ENCODE data around the gene OR8H3.
"Not testable (repeated sequence)": the region's sequence is repeated elsewhere in the genome, so short reads cannot be mapped to it uniquely, and the experiment has no call there.

The OR8H3 gene

DNA sequence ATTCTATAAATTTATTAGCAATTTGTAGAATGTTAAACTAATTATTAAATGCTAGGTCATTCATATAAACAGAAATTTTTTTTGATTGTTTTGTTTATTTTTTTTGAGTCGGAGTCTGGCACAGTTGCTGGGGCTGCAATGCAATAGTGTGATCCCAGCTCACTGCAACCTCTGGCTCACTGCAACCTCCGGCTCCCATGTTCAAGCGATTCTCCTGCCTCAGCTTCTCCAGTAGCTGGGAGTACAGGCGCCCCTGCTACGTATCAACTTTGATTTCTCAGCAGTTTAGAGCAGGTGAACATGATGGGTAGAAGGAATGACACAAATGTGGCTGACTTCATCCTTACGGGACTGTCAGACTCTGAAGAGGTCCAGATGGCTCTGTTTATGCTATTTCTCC is at the start of gene OR8H3:
Gene OR8H3, plus strand, starts transcription at position 301 of the 400 bp plus-strand sequence. Its CDS starts 0 bp downstream, at position 301.
- Histone ChIP-seq H3K4me1 (ENCODE audit: control insufficient read depth, insufficient read depth, low read length) (no peaks in the 10 kb centered on the region), H3K27ac (ENCODE audit: low read depth, low read length) (no peak within 1 kb of the TSS), H3K27me3 (ENCODE audit: control insufficient read depth, insufficient read depth, low read length) (no peaks in the 10 kb centered on the region), H3K36me3 (ENCODE audit: control insufficient read depth, insufficient read depth, low read length) (no peaks in the 10 kb centered on the region), H3K4me3 (ENCODE audit: low read depth, low read length) (no peak within 1 kb of the TSS), H3K9ac (ENCODE audit: low read length) (no peak within 1 kb of the TSS), H3K9me3 (ENCODE audit: control insufficient read depth, insufficient read depth, low read depth, low read length) (no peaks in the 10 kb centered on the region)

- H3K4me1 ChIP-seq (ENCODE audit: control insufficient read depth, insufficient read depth, low read length) = no peaks in the 10 kb centered on the region
- H3K27me3 ChIP-seq (ENCODE audit: control insufficient read depth, insufficient read depth, low read length) = no peaks in the 10 kb centered on the region
- no peaks in the 10 kb centered on the region for H3K36me3 ChIP-seq (ENCODE audit: control insufficient read depth, insufficient read depth, low read length)
These were observed 32.5 kb upstream of the OR8H3 start for GRCh38 chr11:56089697-56090096.

GRCh38 chr11:56093008-56093407 is 29.2 kb upstream of the OR8H3 start, which contains the start of gene OR8I2:
Gene OR8I2 (plus strand): TSS chr11:56093308. CDS start chr11:56093308, 0 bp downstream.
- Histone ChIP-seq H3K27ac (ENCODE audit: low read depth, low read length) (no peak within 1 kb of the TSS), H3K9me3 (ENCODE audit: control insufficient read depth, insufficient read depth, low read depth, low read length) (no peaks in the 10 kb centered on the region), H3K4me1 (ENCODE audit: control insufficient read depth, insufficient read depth, low read length) (no peaks in the 10 kb centered on the region), H3K4me3 (ENCODE audit: low read depth, low read length) (no peak within 1 kb of the TSS), H3K27me3 (ENCODE audit: control insufficient read depth, insufficient read depth, low read length) (no peaks in the 10 kb centered on the region), H3K36me3 (ENCODE audit: control insufficient read depth, insufficient read depth, low read length) (no peaks in the 10 kb centered on the region), H3K9ac (ENCODE audit: low read length) (no peak within 1 kb of the TSS)

More at GRCh38 chr11:56089697-56090096, 32.5 kb upstream of the OR8H3 start:
- Histone ChIP-seq H3K9ac (ENCODE audit: low read length) (no peak overlapping the region), H3K9me3 (ENCODE audit: control insufficient read depth, insufficient read depth, low read depth, low read length) (no peaks in the 10 kb centered on the region), H3K4me3 (ENCODE audit: low read depth, low read length) (no peak overlapping the region), H3K27ac (ENCODE audit: low read depth, low read length) (no peak overlapping the region)

DNA sequence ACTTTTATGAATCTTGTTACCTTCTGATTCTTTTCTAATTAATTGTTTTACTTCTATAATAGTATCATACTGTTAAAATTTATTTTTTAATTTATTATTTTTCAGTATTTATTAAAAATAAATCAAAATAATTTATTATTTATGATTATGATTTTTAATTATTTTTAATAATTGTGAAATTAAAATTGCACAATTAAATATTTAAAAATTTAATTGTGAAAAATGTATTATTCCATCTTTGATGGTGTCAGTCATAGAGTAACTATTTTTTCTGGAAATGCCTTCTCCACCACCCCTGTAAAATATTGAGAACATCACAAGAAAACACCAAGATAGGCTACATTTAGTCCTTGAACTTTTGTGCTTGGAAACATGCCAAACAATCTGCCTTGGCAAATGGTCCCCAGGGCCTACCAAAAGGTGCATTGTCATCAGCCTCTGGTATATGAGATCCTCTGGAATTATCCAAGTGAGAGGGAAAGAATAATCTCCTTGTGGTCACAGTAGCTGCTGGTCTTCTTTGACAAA is 18.9 kb upstream of the OR8H3 start, which contains the start of gene OR8H2:
Gene OR8H2, plus strand, starts transcription at position 478 of the 528 bp plus-strand sequence. CDS start 1,356 bp downstream, outside the sequence.
- Histone ChIP-seq H3K9me3 (ENCODE audit: control insufficient read depth, insufficient read depth, low read depth, low read length) (no peaks in the 10 kb centered on the region), H3K36me3 (ENCODE audit: control insufficient read depth, insufficient read depth, low read length) (no peaks in the 10 kb centered on the region), H3K27ac (ENCODE audit: low read depth, low read length) (no peak within 1 kb of the TSS), H3K27me3 (ENCODE audit: control insufficient read depth, insufficient read depth, low read length) (no peaks in the 10 kb centered on the region), H3K4me1 (ENCODE audit: control insufficient read depth, insufficient read depth, low read length) (no peaks in the 10 kb centered on the region), H3K4me3 (ENCODE audit: low read depth, low read length) (no peak within 1 kb of the TSS), H3K9ac (ENCODE audit: low read length) (no peak within 1 kb of the TSS)

- H3K9me3 ChIP-seq (ENCODE audit: control insufficient read depth, insufficient read depth, low read depth, low read length) = peaks cover 8% of the 10 kb centered on the region; the same call in 1 of the 2 replicates
- H3K27me3 ChIP-seq (ENCODE audit: control insufficient read depth, insufficient read depth, low read length) = no peaks in the 10 kb centered on the region
- H3K4me1 ChIP-seq (ENCODE audit: control insufficient read depth, insufficient read depth, low read length) = no peaks in the 10 kb centered on the region
- H3K9ac ChIP-seq (ENCODE audit: low read length) = no peak within 1 kb of the TSS
- no peak within 1 kb of the TSS for H3K27ac ChIP-seq (ENCODE audit: low read depth, low read length)
- no peak within 1 kb of the TSS for H3K4me3 ChIP-seq (ENCODE audit: low read depth, low read length)
- H3K36me3 ChIP-seq (ENCODE audit: control insufficient read depth, insufficient read depth, low read length) = no peaks in the 10 kb centered on the region
These were observed 18.0 kb downstream of the OR8H3 start, which contains the start of gene OR8J3 for GRCh38 chr11:56140151-56140661. Gene OR8J3 (minus strand): TSS chr11:56140201. CDS start chr11:56137718, 2,483 bp downstream.

GRCh38 chr11:56143681-56144080 is 21.5 kb downstream of the OR8H3 start:
- H3K4me1 ChIP-seq (ENCODE audit: control insufficient read depth, insufficient read depth, low read length); H3K9me3 ChIP-seq (ENCODE audit: control insufficient read depth, insufficient read depth, low read depth, low read length); H3K4me3 ChIP-seq (ENCODE audit: low read depth, low read length); H3K9ac ChIP-seq (ENCODE audit: low read length); H3K27me3 ChIP-seq (ENCODE audit: control insufficient read depth, insufficient read depth, low read length); H3K27ac ChIP-seq (ENCODE audit: low read depth, low read length); H3K36me3 ChIP-seq (ENCODE audit: control insufficient read depth, insufficient read depth, low read length): not testable (repeated sequence)

DNA sequence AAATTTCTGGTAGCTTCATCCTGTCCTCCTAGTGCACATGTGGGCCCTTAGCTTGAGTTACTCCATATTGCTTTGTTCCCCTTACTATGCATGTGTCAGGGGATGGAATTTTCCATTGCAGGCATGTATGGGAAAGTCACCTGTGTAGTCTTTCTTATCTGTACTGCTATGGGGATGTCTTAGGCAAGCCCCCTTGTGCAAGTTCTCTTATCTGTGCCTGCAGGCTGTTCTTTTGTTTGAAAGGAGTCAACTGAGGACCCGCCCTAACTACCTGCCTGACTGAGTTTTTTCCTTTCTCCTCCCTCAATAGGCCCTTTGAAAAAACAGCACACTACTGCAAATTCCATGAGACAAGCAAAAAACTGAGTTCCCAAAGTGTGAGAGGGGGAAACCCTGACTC is 29.2 kb downstream of the OR8H3 start:
- Histone ChIP-seq H3K4me1 (ENCODE audit: control insufficient read depth, insufficient read depth, low read length) (no peaks in the 10 kb centered on the region), H3K9ac (ENCODE audit: low read length) (no peak overlapping the region), H3K36me3 (ENCODE audit: control insufficient read depth, insufficient read depth, low read length) (no peaks in the 10 kb centered on the region), H3K4me3 (ENCODE audit: low read depth, low read length) (no peak overlapping the region), H3K27me3 (ENCODE audit: control insufficient read depth, insufficient read depth, low read length) (no peaks in the 10 kb centered on the region), H3K9me3 (ENCODE audit: control insufficient read depth, insufficient read depth, low read depth, low read length) (peaks cover 19% of the 10 kb centered on the region), H3K27ac (ENCODE audit: low read depth, low read length) (no peak overlapping the region)

- H3K27ac ChIP-seq (ENCODE audit: low read depth, low read length) = no peak overlapping the region
- no peaks in the 10 kb centered on the region for H3K27me3 ChIP-seq (ENCODE audit: control insufficient read depth, insufficient read depth, low read length)
- peaks cover 19% of the 10 kb centered on the region for H3K9me3 ChIP-seq (ENCODE audit: control insufficient read depth, insufficient read depth, low read depth, low read length)
- no peaks in the 10 kb centered on the region for H3K36me3 ChIP-seq (ENCODE audit: control insufficient read depth, insufficient read depth, low read length)
- H3K4me1 ChIP-seq (ENCODE audit: control insufficient read depth, insufficient read depth, low read length) = no peaks in the 10 kb centered on the region
- H3K4me3 ChIP-seq (ENCODE audit: low read depth, low read length) = no peak overlapping the region
- no peak overlapping the region for H3K9ac ChIP-seq (ENCODE audit: low read length)
These were observed 30.2 kb downstream of the OR8H3 start for GRCh38 chr11:56152333-56152732.

- Histone ChIP-seq H3K9me3 (ENCODE audit: control insufficient read depth, insufficient read depth, low read depth, low read length) (peaks cover 5% of the 10 kb centered on the region), H3K4me3 (ENCODE audit: low read depth, low read length) (no peak within 1 kb of the TSS), H3K4me1 (ENCODE audit: control insufficient read depth, insufficient read depth, low read length) (no peaks in the 10 kb centered on the region), H3K27ac (ENCODE audit: low read depth, low read length) (no peak within 1 kb of the TSS), H3K9ac (ENCODE audit: low read length) (no peak within 1 kb of the TSS), H3K36me3 (ENCODE audit: control insufficient read depth, insufficient read depth, low read length) (no peaks in the 10 kb centered on the region), H3K27me3 (ENCODE audit: control insufficient read depth, insufficient read depth, low read length) (no peaks in the 10 kb centered on the region)
These were observed 38.0 kb downstream of the OR8H3 start, which contains the start of gene OR8K5 for GRCh38 chr11:56160217-56160616. Gene OR8K5 (minus strand): TSS chr11:56160317. CDS start chr11:56160317, 0 bp downstream.

- no peaks in the 10 kb centered on the region for H3K27me3 ChIP-seq (ENCODE audit: control insufficient read depth, insufficient read depth, low read length)
- no peaks in the 10 kb centered on the region for H3K36me3 ChIP-seq (ENCODE audit: control insufficient read depth, insufficient read depth, low read length)
- H3K27ac ChIP-seq (ENCODE audit: low read depth, low read length) = no peak overlapping the region
- H3K9ac ChIP-seq (ENCODE audit: low read length) = no peak overlapping the region
- H3K4me3 ChIP-seq (ENCODE audit: low read depth, low read length) = no peak overlapping the region
- no peaks in the 10 kb centered on the region for H3K4me1 ChIP-seq (ENCODE audit: control insufficient read depth, insufficient read depth, low read length)
- no peaks in the 10 kb centered on the region for H3K9me3 ChIP-seq (ENCODE audit: control insufficient read depth, insufficient read depth, low read depth, low read length)
These were observed 41.6 kb downstream of the OR8H3 start for GRCh38 chr11:56163804-56164203.

DNA sequence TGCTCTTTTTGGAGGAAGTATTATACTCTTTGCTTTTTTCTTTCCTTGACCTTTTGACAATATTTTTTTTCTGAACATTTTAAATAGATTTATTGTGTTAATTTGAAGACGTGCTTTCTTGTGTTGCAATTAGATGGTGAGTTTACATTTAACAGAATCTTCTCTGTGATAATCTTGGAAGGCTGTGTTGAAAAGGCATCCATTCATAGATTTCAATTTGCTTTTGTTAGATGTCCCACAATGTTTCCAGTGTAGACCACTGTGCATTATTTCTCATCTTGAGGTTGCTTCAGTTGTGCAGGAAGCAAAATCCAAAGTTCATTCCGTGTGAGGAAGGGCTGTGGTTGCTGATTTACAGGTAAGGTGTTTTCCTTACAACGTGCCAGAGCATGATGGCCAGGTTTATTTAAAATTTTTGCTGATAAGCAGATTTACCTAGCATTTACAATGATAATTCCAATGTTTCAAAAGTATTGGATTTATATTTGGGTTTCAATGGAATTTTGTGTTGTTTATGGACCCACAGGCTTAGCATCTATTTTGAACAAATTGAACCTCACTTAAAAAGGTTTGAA is 50.2 kb downstream of the OR8H3 start:
- no peaks in the 10 kb centered on the region for H3K27me3 ChIP-seq (ENCODE audit: control insufficient read depth, insufficient read depth, low read length)
- no peak overlapping the region for H3K9ac ChIP-seq (ENCODE audit: low read length)

More for the DNA sequence above, 50.2 kb downstream of the OR8H3 start:
- Histone ChIP-seq H3K4me1 (ENCODE audit: control insufficient read depth, insufficient read depth, low read length) (no peaks in the 10 kb centered on the region), H3K4me3 (ENCODE audit: low read depth, low read length) (no peak overlapping the region), H3K9me3 (ENCODE audit: control insufficient read depth, insufficient read depth, low read depth, low read length) (0 out of 2 replicates have a peak, but pooled peaks cover 5% of the 10 kb centered on the region), H3K36me3 (ENCODE audit: control insufficient read depth, insufficient read depth, low read length) (no peaks in the 10 kb centered on the region), H3K27ac (ENCODE audit: low read depth, low read length) (no peak overlapping the region)
